ENCODE results near the gene MUS81. TPM values are rescaled to one million over a fixed set of nuclear protein-coding genes. Genes with fewer than 3 reads are reported as not detected.
"Not testable (repeated sequence)": the region's sequence is repeated elsewhere in the genome, so short reads cannot be mapped to it uniquely, and the experiment has no call there.

Gene MUS81
- total RNA-seq, 1 donor from 2014 or later = 49.4 TPM

DNA sequence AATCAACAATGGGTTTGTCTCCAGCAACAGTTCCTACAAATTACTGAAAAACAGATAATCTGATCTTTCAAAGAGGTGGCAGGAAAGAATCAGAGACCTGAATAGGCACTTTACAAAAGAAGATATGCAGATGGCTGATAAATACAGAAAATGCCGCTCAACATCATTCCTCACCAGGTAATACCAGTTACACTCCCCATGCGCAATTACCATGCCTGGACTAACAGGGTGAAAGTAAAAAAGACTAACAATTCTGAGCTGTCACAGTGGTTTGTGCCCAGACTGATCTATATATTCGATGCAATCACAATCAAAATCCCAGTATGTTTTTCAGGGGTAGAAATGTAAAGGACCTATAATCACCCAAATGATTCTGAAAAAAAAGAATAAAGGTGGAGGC lies 16.4 kb upstream of the MUS81 start:
- Histone ChIP-seq H3K36me3 (no peaks in the 10 kb centered on the region), H3K9me3 (no peaks in the 10 kb centered on the region), H3K27me3 (no peaks in the 10 kb centered on the region), H3K4me3 (no peak overlapping the region), H3K27ac (no peak overlapping the region), H3K4me1 (no peaks in the 10 kb centered on the region)
- no peak for ATAC-seq
- intact Hi-C loops (cut with DNase I) = no loop called here
- no peak for DNase-seq
- TF ChIP-seq, protein P1, sequence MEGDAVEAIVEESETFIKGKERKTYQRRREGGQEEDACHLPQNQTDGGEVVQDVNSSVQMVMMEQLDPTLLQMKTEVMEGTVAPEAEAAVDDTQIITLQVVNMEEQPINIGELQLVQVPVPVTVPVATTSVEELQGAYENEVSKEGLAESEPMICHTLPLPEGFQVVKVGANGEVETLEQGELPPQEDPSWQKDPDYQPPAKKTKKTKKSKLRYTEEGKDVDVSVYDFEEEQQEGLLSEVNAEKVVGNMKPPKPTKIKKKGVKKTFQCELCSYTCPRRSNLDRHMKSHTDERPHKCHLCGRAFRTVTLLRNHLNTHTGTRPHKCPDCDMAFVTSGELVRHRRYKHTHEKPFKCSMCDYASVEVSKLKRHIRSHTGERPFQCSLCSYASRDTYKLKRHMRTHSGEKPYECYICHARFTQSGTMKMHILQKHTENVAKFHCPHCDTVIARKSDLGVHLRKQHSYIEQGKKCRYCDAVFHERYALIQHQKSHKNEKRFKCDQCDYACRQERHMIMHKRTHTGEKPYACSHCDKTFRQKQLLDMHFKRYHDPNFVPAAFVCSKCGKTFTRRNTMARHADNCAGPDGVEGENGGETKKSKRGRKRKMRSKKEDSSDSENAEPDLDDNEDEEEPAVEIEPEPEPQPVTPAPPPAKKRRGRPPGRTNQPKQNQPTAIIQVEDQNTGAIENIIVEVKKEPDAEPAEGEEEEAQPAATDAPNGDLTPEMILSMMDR (IDR thresholded peaks at IDR 0.05) = no peak

DNA sequence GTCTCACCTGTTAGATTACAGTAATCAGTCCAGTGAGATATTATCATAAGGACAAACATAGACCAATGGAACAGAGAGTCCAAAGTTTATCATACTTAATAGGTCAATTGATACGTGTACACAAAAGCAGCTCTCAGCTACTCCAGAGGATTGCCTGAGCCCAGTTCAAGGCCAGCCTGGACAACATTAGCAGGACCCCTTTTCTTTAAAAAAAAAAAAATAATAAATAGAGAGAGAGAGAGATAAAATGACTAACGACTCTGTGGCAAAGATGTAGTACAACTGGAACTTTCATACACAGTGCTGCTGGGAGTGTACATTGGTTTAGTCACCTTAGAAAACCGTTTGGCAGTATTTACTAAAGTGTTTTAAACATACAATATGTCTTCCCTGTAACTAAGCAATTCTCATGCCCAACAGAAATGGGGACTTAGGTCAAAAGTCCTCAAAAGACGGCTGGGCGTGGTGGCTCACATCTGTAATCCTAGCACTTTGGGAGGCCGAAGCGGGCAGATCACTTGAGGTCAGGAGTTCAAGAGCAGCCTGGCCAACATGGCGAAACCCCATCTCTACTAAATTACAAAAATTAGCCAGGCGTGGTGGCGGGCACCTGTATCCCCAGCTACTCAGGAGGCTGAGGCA lies 15.9 kb upstream of the MUS81 start:
- no peak for DNase-seq
- TF ChIP-seq, protein P1 (IDR thresholded peaks at IDR 0.05) = no peak
- Histone ChIP-seq H3K27me3 (no peaks in the 10 kb centered on the region), H3K4me1 (no peaks in the 10 kb centered on the region), H3K9me3 (no peaks in the 10 kb centered on the region), H3K27ac (no peak overlapping the region), H3K4me3 (no peak overlapping the region), H3K36me3 (no peaks in the 10 kb centered on the region)
- intact Hi-C loops (cut with DNase I) = no loop called here
- ATAC-seq = no peak

DNA sequence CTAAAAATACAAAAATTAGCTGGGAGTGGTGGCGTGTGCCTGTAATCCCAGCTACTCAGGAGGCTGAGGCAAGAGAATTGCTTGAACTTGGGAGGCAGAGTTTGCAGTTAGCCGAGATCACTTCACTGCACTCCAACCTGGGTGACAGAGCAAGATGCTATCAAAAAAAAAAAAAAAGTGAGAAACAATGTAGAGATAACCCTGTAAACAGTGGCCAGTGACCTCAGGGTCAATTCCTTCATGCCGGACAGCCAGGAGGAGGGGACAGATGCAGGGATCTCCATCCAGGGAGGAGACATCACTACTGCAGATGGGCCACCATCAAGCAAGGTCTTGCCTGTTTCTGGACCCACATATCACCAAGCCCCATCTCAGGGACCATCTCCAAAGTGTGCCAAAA lies 12.5 kb upstream of the MUS81 start:
- DNase-seq = no peak
- Histone ChIP-seq H3K9me3 (no peaks in the 10 kb centered on the region), H3K27me3 (no peaks in the 10 kb centered on the region), H3K27ac (no peak overlapping the region), H3K4me3 (no peak overlapping the region), H3K36me3 (peaks cover 13% of the 10 kb centered on the region), H3K4me1 (no peaks in the 10 kb centered on the region)
- TF ChIP-seq, protein P1 (IDR thresholded peaks at IDR 0.05) = no peak
- no peak for ATAC-seq
- intact Hi-C loops (cut with DNase I) = no loop called here

DNA sequence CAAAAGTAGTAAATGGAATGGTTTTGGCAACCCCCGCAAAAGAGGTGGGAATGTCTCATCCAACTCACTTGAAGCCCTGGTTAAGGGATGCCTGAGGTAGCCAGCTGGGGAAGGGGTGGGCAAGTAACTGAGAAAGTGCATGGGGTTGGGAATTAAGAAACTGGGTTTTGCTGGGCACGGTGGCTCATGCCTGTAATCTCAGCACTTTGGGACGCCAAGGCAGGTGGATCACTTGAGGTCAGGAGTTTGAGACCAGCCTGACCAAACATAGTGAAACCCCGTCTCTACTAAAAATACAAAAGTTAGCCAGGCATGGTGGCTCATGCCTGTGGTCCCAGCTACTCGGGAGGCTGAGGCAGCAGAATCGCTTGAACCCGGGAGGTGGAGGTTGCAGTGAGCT lies 11.5 kb upstream of the MUS81 start:
- H3K36me3 ChIP-seq = peaks cover 22% of the 10 kb centered on the region
- H3K4me3 ChIP-seq; H3K27me3 ChIP-seq; H3K9me3 ChIP-seq; ATAC-seq; DNase-seq; intact Hi-C loops (cut with DNase I); H3K27ac ChIP-seq; H3K4me1 ChIP-seq: not testable (repeated sequence)

DNA sequence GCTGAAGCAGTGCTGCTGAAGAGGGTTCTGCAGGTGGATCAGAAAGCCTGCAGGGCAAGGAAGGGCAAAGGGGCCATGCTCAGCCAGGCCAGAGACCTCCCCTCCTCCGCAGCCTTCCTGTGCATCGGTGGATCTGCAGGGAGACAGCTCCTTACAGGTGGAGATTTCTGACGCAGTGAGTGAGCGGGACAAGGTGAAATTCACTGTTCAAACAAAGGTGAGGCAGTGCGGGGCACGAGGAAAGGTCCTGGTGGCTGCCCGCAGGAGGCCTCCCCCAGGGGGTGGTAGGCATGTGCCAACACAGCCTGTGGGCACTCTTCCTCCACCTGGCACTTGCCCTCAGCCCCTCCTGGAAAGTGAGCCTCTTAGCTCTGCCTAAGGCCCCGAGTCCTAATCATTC lies 10.9 kb upstream of the MUS81 start:
- H3K4me3 ChIP-seq = no peak overlapping the region
- no peaks in the 10 kb centered on the region for H3K27me3 ChIP-seq
- H3K9me3 ChIP-seq = no peaks in the 10 kb centered on the region
- H3K27ac ChIP-seq = no peak overlapping the region
- intact Hi-C loops (cut with DNase I) = no loop called here
- DNase-seq = no peak
- no peaks in the 10 kb centered on the region for H3K4me1 ChIP-seq
- ATAC-seq = no peak
- H3K36me3 ChIP-seq = peaks cover 29% of the 10 kb centered on the region
- TF ChIP-seq, protein P1 (IDR thresholded peaks at IDR 0.05) = no peak

DNA sequence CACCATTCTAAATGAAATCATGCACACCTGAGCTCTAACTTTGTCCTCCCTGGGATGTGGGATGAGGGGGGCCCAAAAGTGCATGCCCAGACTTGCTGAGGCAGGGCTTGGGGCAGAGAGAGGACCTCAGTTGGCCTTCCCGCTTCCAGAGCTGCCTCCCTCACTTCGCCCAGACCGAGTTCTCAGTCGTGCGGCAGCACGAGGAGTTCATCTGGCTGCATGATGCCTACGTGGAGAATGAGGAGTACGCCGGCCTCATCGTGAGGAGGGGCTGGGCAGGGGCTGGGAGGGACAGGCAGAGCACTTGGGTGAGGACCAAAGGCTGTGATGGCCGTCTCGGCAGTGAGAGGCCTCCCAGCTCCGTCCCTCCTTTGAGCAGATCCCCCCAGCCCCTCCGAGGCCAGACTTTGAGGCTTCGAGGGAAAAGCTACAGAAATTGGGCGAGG lies 10.4 kb upstream of the MUS81 start:
- TF ChIP-seq, protein P1 (IDR thresholded peaks at IDR 0.05) = no peak
- ATAC-seq = no peak
- Histone ChIP-seq H3K9me3 (no peaks in the 10 kb centered on the region), H3K4me1 (no peaks in the 10 kb centered on the region), H3K27me3 (no peaks in the 10 kb centered on the region), H3K4me3 (no peak overlapping the region), H3K36me3 (peaks cover 33% of the 10 kb centered on the region), H3K27ac (no peak overlapping the region)
- DNase-seq = peak; percentile 67
- intact Hi-C loops (cut with DNase I) = no loop called here
